Measurements from ENCODE around the gene CHD2.

CHD2 gene

DNA sequence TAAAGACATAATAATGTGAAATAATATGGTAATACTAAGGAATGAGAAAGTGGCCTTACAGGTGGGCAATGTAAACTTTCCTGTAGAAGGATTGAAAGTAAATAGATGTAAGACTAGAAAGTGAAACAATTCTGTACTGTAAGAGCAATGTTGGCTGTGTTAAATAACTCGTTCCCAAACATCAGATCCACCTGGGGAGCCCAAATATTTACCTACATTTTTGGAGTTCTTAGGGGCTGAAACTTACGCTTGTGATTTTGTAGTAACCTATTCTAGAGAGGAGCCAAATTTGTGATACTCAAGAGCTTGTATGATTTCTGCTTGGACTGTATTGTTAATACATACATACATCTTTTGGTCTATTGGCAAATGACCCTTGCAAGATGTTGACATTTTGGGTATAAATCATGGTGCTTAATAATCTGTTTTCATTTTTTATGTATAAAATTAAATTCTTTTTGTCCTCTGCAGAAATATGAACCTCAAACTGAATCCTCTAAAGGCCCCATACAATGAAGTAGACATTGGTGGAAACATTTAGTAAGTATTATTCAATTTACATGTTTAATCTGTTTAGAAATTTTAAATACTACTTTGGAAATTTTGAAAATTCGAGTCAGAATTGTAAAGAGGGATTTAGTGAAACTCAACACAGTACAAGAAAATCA is 8.5 kb upstream of the CHD2 start:
- Histone ChIP-seq H3K4me3 (ENCODE audit: low read length) (no peak overlapping the region), H3K36me3 (ENCODE audit: insufficient read depth, low read length) (peaks cover 88% of the 10 kb centered on the region), H2AFZ (ENCODE audit: low read depth, low read length) (no peak overlapping the region), H3K27me3 (ENCODE audit: insufficient read depth, low read length) (no peaks in the 10 kb centered on the region), H3K9me3 (ENCODE audit: low read length) (no peaks in the 10 kb centered on the region), H3K4me1 (ENCODE audit: insufficient read depth, low read length) (peaks cover 28% of the 10 kb centered on the region)

GRCh38 chr15:92892201-92892555 is 7.9 kb upstream of the CHD2 start:
- Histone ChIP-seq H2AFZ (ENCODE audit: low read depth, low read length) (no peak overlapping the region), H3K27me3 (ENCODE audit: insufficient read depth, low read length) (no peaks in the 10 kb centered on the region), H3K36me3 (ENCODE audit: insufficient read depth, low read length) (peaks cover 88% of the 10 kb centered on the region), H3K4me1 (ENCODE audit: insufficient read depth, low read length) (peaks cover 23% of the 10 kb centered on the region), H3K9me3 (ENCODE audit: low read length) (no peaks in the 10 kb centered on the region), H3K4me3 (ENCODE audit: low read length) (no peak overlapping the region)

GRCh38 chr15:92893200-92893599 is 6.9 kb upstream of the CHD2 start:
- Histone ChIP-seq H3K36me3 (ENCODE audit: insufficient read depth, low read length) (peaks cover 88% of the 10 kb centered on the region), H3K9me3 (ENCODE audit: low read length) (no peaks in the 10 kb centered on the region), H2AFZ (ENCODE audit: low read depth, low read length) (no peak overlapping the region), H3K27me3 (ENCODE audit: insufficient read depth, low read length) (no peaks in the 10 kb centered on the region), H3K4me3 (ENCODE audit: low read length) (no peak overlapping the region), H3K4me1 (ENCODE audit: insufficient read depth, low read length) (peaks cover 12% of the 10 kb centered on the region)

GRCh38 chr15:92896561-92896960 is 3.6 kb upstream of the CHD2 start:
- Histone ChIP-seq H2AFZ (ENCODE audit: low read depth, low read length) (no peak overlapping the region), H3K27me3 (ENCODE audit: insufficient read depth, low read length) (no peaks in the 10 kb centered on the region), H3K4me1 (ENCODE audit: insufficient read depth, low read length) (peaks cover 5% of the 10 kb centered on the region), H3K36me3 (ENCODE audit: insufficient read depth, low read length) (peaks cover 71% of the 10 kb centered on the region), H3K9me3 (ENCODE audit: low read length) (no peaks in the 10 kb centered on the region), H3K4me3 (ENCODE audit: low read length) (no peak overlapping the region)

DNA sequence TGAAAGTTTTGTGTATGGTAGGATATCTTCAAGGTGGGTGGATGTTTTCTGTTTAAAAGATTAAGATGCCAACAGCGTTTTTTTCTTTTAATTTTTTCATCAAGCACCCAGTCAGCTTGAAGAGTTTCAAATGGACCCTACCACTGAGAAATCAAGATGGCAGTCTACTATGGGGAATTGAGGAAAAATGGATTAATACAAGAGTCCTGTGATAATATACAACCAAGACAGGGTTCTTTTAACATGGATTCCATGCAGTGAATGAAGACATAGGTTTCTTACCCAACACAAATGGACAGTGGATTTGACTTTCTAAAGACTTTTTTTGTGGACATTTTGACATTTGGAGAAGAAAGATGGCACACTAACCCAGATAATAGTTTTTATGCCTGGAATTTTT is 2.5 kb upstream of the CHD2 start:
- Histone ChIP-seq H3K9me3 (ENCODE audit: low read length) (no peaks in the 10 kb centered on the region), H3K36me3 (ENCODE audit: insufficient read depth, low read length) (peaks cover 67% of the 10 kb centered on the region), H3K4me1 (ENCODE audit: insufficient read depth, low read length) (peaks cover 12% of the 10 kb centered on the region), H2AFZ (ENCODE audit: low read depth, low read length) (no peak overlapping the region), H3K4me3 (ENCODE audit: low read length) (no peak overlapping the region), H3K27me3 (ENCODE audit: insufficient read depth, low read length) (no peaks in the 10 kb centered on the region)

DNA sequence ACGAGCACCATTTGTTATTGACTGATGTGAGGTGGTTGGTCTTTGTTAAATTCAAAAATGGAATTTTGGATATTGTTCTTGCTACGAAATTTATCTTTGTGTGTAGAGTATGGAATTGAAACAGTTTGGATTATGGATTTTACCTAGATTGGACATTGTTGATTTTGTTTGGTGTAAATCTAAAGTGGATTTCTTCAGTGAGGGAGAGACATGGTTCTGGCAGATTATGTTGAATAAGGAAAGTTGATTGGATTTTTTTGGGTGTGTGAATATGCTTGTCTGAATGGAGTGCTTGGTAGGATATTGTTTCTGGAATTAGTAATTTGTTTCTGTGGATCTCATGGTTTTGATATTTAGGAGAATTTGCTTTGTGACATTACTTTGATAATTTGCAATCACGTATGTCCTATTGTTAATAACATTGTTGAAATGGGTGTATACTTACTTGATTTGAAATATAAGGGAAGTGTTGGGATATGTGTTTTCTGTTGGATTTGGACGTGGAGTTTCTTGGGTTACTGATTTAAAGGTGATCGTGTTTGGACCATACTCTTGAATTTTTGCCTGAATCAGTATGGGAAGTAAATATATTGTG is 1.0 kb upstream of the CHD2 start:
- H3K9me3 ChIP-seq (ENCODE audit: low read length): no peaks in the 10 kb centered on the region
- no peaks in the 10 kb centered on the region for H3K27me3 ChIP-seq (ENCODE audit: insufficient read depth, low read length)
- peaks cover 19% of the 10 kb centered on the region for H3K4me1 ChIP-seq (ENCODE audit: insufficient read depth, low read length)
- H3K4me3 ChIP-seq (ENCODE audit: low read length): no peak overlapping the region
- H3K36me3 ChIP-seq (ENCODE audit: insufficient read depth, low read length): peaks cover 54% of the 10 kb centered on the region
- H2AFZ ChIP-seq (ENCODE audit: low read depth, low read length): no peak overlapping the region

- Histone ChIP-seq H3K36me3 (ENCODE audit: insufficient read depth, low read length) (peaks cover 49% of the 10 kb centered on the region), H3K4me3 (ENCODE audit: low read length) (peak overlapping the region; percentile 81)
Observed at GRCh38 chr15:92899601-92899947, 550 bp upstream of the CHD2 start.

GRCh38 chr15:92900731-92901071 is 577 bp downstream of the CHD2 start:
- no peaks in the 10 kb centered on the region for H3K27me3 ChIP-seq (ENCODE audit: insufficient read depth, low read length)
- peaks cover 27% of the 10 kb centered on the region for H3K4me1 ChIP-seq (ENCODE audit: insufficient read depth, low read length)
- H3K9me3 ChIP-seq (ENCODE audit: low read length): no peaks in the 10 kb centered on the region
- no peak overlapping the region for H2AFZ ChIP-seq (ENCODE audit: low read depth, low read length)
- peak overlapping the region; percentile 81 for H3K4me3 ChIP-seq (ENCODE audit: low read length)
- H3K36me3 ChIP-seq (ENCODE audit: insufficient read depth, low read length): peaks cover 39% of the 10 kb centered on the region

More at GRCh38 chr15:92899601-92899947, 550 bp upstream of the CHD2 start:
- Histone ChIP-seq H3K27me3 (ENCODE audit: insufficient read depth, low read length) (no peaks in the 10 kb centered on the region), H3K9me3 (ENCODE audit: low read length) (no peaks in the 10 kb centered on the region), H2AFZ (ENCODE audit: low read depth, low read length) (no peak overlapping the region), H3K4me1 (ENCODE audit: insufficient read depth, low read length) (peaks cover 19% of the 10 kb centered on the region)

GRCh38 chr15:92901072-92901761 is 1.1 kb downstream of the CHD2 start:
- H3K9me3 ChIP-seq (ENCODE audit: low read length): no peaks in the 10 kb centered on the region
- H3K36me3 ChIP-seq (ENCODE audit: insufficient read depth, low read length): peaks cover 37% of the 10 kb centered on the region
- peak overlapping the region; percentile 81 for H3K4me3 ChIP-seq (ENCODE audit: low read length)
- H2AFZ ChIP-seq (ENCODE audit: low read depth, low read length): no peak overlapping the region
- H3K4me1 ChIP-seq (ENCODE audit: insufficient read depth, low read length): peaks cover 32% of the 10 kb centered on the region
- no peaks in the 10 kb centered on the region for H3K27me3 ChIP-seq (ENCODE audit: insufficient read depth, low read length)

DNA sequence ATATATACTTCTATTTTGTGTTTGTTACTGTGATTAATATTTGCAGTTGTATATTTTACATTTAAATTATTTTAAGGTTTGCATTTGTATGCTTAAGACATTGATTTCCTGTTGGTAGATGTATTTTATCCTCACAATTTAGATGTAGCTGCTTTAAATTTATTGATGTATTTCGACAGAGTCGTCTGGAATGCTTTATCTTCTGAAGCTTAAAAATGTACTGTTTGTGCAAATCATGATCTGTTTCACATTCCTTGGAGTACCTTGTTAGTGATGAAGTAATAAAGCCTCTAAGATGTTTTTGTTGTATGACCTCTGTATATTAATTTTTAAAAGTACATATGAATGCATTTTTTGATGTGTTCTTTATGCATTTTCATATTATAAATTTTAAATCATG is 1.9 kb downstream of the CHD2 start:
- H3K36me3 ChIP-seq (ENCODE audit: insufficient read depth, low read length): peaks cover 34% of the 10 kb centered on the region
- no peak overlapping the region for H2AFZ ChIP-seq (ENCODE audit: low read depth, low read length)
- H3K4me3 ChIP-seq (ENCODE audit: low read length): peak overlapping the region; percentile 81
- H3K9me3 ChIP-seq (ENCODE audit: low read length): no peaks in the 10 kb centered on the region
- H3K27me3 ChIP-seq (ENCODE audit: insufficient read depth, low read length): no peaks in the 10 kb centered on the region
- peaks cover 36% of the 10 kb centered on the region for H3K4me1 ChIP-seq (ENCODE audit: insufficient read depth, low read length)

- Histone ChIP-seq H3K4me3 (ENCODE audit: low read length) (peak overlapping the region; percentile 81), H3K27me3 (ENCODE audit: insufficient read depth, low read length) (no peaks in the 10 kb centered on the region), H3K36me3 (ENCODE audit: insufficient read depth, low read length) (peaks cover 29% of the 10 kb centered on the region), H3K9me3 (ENCODE audit: low read length) (no peaks in the 10 kb centered on the region), H2AFZ (ENCODE audit: low read depth, low read length) (no peak overlapping the region), H3K4me1 (ENCODE audit: insufficient read depth, low read length) (peaks cover 46% of the 10 kb centered on the region)
Observed at GRCh38 chr15:92902737-92903593, 2.8 kb downstream of the CHD2 start.

DNA sequence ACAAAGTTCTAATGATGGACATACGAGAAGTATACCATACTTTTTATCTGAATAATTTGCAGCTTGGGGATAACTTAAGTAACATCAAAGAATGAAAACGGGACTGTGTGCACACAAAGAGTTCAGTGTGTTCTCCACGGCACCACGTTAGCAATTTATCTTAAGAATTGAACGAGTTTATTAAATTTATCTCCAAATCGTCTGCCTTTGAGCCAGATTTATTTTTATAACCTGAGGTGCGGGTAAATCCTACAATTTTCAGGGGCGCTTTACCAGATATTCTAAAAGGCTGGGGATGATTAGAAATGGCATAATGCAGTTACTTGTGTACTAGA is 3.5 kb downstream of the CHD2 start:
- no peak overlapping the region for H2AFZ ChIP-seq (ENCODE audit: low read depth, low read length)
- no peaks in the 10 kb centered on the region for H3K27me3 ChIP-seq (ENCODE audit: insufficient read depth, low read length)
- H3K4me3 ChIP-seq (ENCODE audit: low read length): peak overlapping the region; percentile 81
- peaks cover 49% of the 10 kb centered on the region for H3K4me1 ChIP-seq (ENCODE audit: insufficient read depth, low read length)
- peaks cover 28% of the 10 kb centered on the region for H3K36me3 ChIP-seq (ENCODE audit: insufficient read depth, low read length)
- no peaks in the 10 kb centered on the region for H3K9me3 ChIP-seq (ENCODE audit: low read length)
